Measurements from ENCODE around the gene ZNF789.

GRCh38 chr7:99457650-99458493, 14.8 kb upstream of the ZNF789 start:
- TF ChIP-seq, protein P1, sequence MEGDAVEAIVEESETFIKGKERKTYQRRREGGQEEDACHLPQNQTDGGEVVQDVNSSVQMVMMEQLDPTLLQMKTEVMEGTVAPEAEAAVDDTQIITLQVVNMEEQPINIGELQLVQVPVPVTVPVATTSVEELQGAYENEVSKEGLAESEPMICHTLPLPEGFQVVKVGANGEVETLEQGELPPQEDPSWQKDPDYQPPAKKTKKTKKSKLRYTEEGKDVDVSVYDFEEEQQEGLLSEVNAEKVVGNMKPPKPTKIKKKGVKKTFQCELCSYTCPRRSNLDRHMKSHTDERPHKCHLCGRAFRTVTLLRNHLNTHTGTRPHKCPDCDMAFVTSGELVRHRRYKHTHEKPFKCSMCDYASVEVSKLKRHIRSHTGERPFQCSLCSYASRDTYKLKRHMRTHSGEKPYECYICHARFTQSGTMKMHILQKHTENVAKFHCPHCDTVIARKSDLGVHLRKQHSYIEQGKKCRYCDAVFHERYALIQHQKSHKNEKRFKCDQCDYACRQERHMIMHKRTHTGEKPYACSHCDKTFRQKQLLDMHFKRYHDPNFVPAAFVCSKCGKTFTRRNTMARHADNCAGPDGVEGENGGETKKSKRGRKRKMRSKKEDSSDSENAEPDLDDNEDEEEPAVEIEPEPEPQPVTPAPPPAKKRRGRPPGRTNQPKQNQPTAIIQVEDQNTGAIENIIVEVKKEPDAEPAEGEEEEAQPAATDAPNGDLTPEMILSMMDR (IDR thresholded peaks at IDR 0.05): no peak
- TF ChIP-seq POLR2A (IDR thresholded peaks at IDR 0.05): no peak

Data from adrenal gland (tissue), 5 donors.